Ectodermal cell (in vitro differentiated cells): ENCODE data around the gene NKPD1.
A peak's percentile ranks its signal among the peaks of the same experiment; 100 is the strongest.

Source experiments
- H3K27ac ChIP-seq: 2 replicates; pipeline ENCODE4 v1.7.0; 2013; ENCODE audit warnings: mild to moderate bottlenecking, low read depth, low read length; ENCODE audit not compliant: insufficient read depth, poor library complexity, severe bottlenecking
- H3K27me3 ChIP-seq: 2 replicates; pipeline ENCODE4 v1.7.0; 2013; ENCODE audit warnings: mild to moderate bottlenecking, low read length; ENCODE audit not compliant: insufficient read depth, control insufficient read depth, poor library complexity, severe bottlenecking
- H3K36me3 ChIP-seq: one replicate; pipeline ENCODE4 v1.7.0; 2013; ENCODE audit warnings: low read length; ENCODE audit not compliant: control insufficient read depth, insufficient read depth
- H3K4me1 ChIP-seq: one replicate; pipeline ENCODE4 v1.7.0; 2013; ENCODE audit warnings: low read length; ENCODE audit not compliant: control insufficient read depth, insufficient read depth
- H3K4me3 ChIP-seq: 2 replicates; pipeline ENCODE4 v1.7.0; 2013; ENCODE audit warnings: low read depth, low read length, control low read depth; ENCODE audit not compliant: insufficient read depth
- H3K9me3 ChIP-seq: 2 replicates; pipeline ENCODE4 v1.7.0; 2013; ENCODE audit warnings: mild to moderate bottlenecking, low read length, moderate library complexity; ENCODE audit not compliant: control insufficient read depth
- WGBS, 2 experiments: methylation state at CpG; one replicate each; pipeline ENCODE4 v1.1.7; 2013; ENCODE audit warnings: missing lambda C conversion rate in 2 of 2; 5-methylcytosine and 5-hydroxymethylcytosine counted together

NKPD1 gene

DNA sequence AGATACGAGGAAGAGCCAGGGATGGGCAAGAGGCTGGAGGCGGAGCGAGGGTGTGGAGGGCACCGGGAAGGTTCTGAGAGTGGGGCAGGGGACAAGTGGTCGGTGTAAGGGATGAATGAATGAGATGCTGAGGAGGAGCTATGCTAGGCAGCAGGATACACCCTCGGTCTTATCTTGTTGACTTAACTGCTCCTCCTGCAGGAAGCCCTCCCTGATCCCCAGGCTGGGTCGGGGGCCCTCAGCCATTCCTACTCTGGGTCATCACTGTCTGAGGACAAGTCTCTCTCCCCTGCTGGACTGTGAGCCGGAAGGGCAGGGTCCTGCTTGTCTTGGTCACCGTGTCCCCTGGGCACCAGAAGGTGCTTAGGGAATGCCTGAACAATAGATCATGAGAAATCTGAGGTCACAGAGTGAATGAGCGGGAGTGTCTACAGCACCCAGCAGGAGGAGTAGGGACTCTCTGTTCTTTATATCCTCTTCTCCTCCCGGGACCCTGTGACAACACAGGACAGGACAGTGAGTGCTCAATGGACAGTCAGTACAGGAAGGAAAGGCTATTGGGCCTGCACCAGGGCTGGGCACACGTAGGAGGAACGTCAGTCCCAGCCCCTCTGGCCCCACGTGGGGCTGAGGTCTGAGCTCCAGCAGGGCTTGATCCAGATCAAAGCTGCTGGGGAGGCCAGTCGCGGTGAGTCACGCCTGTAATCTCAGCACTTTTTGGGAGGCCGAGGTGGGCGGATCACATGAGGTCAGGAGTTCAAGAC lies 6.5 kb downstream of the NKPD1 start:
- no peaks in the 10 kb centered on the region for H3K36me3 ChIP-seq
- 50 to 55% methylated on average over 19 of the region's 19 CpGs for WGBS, 2 experiments
- no peaks in the 10 kb centered on the region for H3K9me3 ChIP-seq
- peaks cover 49% of the 10 kb centered on the region for H3K27me3 ChIP-seq
- H3K4me1 ChIP-seq = peaks cover 8% of the 10 kb centered on the region
- peak overlapping the region; percentile 21 for H3K4me3 ChIP-seq
- H3K27ac ChIP-seq = no peak overlapping the region

GRCh38 chr19:45153339-45154063 lies 7.3 kb downstream of the NKPD1 start:
- Histone ChIP-seq H3K9me3 (no peaks in the 10 kb centered on the region), H3K27me3 (peaks cover 49% of the 10 kb centered on the region), H3K4me3 (peak overlapping the region; percentile 21)

DNA sequence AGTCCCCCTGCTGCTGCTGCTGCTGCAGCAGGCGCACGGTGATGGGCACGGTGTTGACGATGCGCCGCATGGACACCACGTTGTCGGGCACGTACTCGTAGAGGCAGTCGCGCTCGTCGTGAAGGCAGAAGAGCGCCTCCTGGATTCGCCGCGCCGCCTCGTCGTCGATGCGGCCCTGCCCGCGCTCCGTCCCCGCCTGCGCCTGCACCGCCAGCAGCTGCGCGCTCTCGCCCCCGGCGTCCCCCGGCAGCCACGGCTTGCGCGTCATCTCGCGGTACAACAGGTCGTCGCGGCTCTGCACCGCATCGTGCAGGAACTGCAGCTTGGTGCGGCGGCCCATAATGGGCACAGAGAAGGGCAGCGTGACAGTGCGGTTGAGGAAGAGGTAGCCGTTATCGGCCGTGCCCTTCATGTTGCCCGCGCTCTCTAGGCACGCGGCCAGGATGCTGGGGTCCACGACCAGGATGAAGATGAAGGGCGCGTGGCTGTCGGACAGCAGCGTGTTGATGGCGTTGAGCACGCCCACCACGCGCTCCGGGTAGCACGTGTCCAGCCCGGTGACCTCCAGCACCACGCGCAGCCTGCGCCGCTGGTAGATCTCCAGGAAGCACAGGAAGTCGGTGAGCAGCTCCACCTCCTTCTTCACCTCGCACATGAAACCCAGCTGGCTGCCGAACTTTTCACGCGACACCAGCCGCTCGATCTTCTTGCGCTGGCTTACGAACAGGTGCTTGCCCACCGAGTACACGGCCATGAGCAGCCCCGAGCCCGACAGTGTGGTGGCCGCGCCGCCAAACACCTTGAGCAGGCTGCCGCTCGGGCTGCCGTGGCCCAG lies 8.1 kb downstream of the NKPD1 start:
- no peak overlapping the region for H3K27ac ChIP-seq
- H3K27me3 ChIP-seq = peaks cover 49% of the 10 kb centered on the region
- no peaks in the 10 kb centered on the region for H3K36me3 ChIP-seq
- H3K9me3 ChIP-seq = no peaks in the 10 kb centered on the region
- peaks cover 8% of the 10 kb centered on the region for H3K4me1 ChIP-seq
- H3K4me3 ChIP-seq = no peak overlapping the region
- 71% methylated on average over 91 of the region's 91 CpGs for WGBS, 2 experiments

More at GRCh38 chr19:45153339-45154063, 7.3 kb downstream of the NKPD1 start:
- Histone ChIP-seq H3K27ac (no peak overlapping the region), H3K36me3 (no peaks in the 10 kb centered on the region), H3K4me1 (peaks cover 8% of the 10 kb centered on the region)
- WGBS, 2 experiments = 25 to 26% methylated on average over 69 of the region's 69 CpGs

DNA sequence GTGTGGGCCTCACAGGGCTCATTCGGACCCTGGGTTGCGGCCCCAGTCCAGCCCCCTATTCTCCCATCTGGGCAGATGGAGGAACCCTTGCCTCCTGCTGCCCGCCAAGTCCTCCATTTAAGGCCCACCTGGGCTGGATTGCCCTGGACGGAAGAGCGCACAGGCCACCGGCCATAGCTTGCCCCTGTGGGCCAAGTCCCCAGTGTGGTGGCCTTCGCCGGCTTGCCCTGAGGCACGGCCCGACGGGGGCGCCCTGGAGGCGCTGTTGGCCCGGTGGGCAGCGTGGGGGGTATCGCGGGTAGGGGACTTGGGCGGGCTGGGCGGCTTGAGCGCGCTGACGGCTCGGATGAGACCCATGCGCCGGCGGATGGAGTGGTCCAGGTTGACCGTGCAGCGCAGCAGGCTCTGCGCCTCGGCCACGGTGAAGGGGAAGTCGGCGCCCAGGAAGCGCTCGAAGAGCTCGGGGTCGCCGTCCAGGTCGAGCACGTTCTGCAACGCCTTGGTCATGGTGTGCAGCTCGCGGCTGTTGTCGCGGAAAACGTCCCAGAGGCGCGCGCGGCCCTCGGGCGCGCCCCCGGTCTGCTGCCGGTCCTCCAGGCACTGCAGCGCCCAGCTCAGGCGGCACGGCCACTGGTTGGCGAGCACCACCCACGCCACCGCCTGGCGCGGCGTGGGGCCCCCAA lies 8.8 kb downstream of the NKPD1 start:
- Histone ChIP-seq H3K4me1 (peaks cover 8% of the 10 kb centered on the region), H3K9me3 (no peaks in the 10 kb centered on the region), H3K36me3 (no peaks in the 10 kb centered on the region), H3K27ac (no peak overlapping the region), H3K4me3 (no peak overlapping the region), H3K27me3 (peaks cover 49% of the 10 kb centered on the region)
- 78% methylated on average over 64 of the region's 64 CpGs for WGBS, 2 experiments

GRCh38 chr19:45151320-45151719 lies 9.5 kb downstream of the NKPD1 start:
- Histone ChIP-seq H3K27me3 (peaks cover 49% of the 10 kb centered on the region), H3K36me3 (no peaks in the 10 kb centered on the region), H3K4me1 (peaks cover 8% of the 10 kb centered on the region), H3K9me3 (no peaks in the 10 kb centered on the region), H3K27ac (no peak overlapping the region), H3K4me3 (no peak overlapping the region)
- WGBS, 2 experiments = 91 to 92% methylated on average over 7 of the region's 7 CpGs

DNA sequence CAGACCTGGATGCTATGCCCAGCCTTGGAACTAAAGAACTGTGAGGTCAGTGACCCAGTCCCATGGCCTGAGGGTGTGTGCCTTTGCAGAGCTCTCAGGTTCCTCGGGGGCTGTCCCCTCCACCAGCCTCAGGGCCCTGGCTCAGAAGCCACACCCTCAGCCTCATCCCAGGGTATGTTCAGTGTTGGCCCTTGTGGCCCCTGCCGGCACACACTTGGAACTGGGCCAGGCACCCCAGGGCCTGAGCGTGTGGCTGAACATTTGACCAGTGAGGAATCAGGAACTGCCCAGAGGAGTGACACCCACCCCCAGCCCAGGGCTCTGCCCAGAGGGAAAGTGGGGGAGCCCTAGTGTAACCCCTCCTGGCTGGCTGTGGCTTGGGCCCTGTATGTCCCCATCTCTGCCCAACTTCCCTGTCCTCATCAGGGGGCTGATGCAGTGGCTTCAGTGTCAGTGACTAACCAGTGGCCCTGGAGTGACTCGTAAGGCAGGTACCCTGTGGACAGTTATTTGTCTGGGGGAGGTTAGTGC lies 10.0 kb downstream of the NKPD1 start:
- Histone ChIP-seq H3K4me1 (peaks cover 8% of the 10 kb centered on the region), H3K9me3 (no peaks in the 10 kb centered on the region), H3K27me3 (peaks cover 47% of the 10 kb centered on the region), H3K27ac (no peak overlapping the region), H3K4me3 (no peak overlapping the region), H3K36me3 (no peaks in the 10 kb centered on the region)
- WGBS, 2 experiments = 78 to 81% methylated on average over 4 of the region's 4 CpGs

DNA sequence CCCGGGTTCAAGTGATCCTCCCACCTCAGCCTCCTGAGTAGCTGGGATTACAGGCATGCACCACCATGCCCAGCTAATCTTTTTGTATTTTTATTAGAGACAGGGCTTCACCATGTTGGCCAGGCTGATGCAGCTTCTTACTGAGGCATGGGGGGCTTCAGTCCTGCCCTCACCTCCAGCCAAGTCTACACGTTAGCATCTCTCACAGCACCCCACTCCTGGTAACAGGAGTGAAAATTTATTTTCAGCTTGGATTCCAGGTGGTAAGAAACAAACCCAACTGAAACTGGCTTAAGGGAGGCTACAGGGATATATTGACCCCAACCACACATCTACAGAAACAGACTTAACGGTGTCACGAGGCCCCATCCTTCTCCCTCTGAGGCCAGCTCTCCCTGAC lies 10.6 kb downstream of the NKPD1 start:
- H3K4me1 ChIP-seq = peaks cover 8% of the 10 kb centered on the region
- 92 to 97% methylated on average over 4 of the region's 4 CpGs for whole genome bisulfite sequencing, 2 experiments
- no peak overlapping the region for H3K27ac ChIP-seq
- H3K4me3 ChIP-seq = no peak overlapping the region
- no peaks in the 10 kb centered on the region for H3K9me3 ChIP-seq
- no peaks in the 10 kb centered on the region for H3K36me3 ChIP-seq
- H3K27me3 ChIP-seq = peaks cover 41% of the 10 kb centered on the region

GRCh38 chr19:45149129-45149528 lies 11.7 kb downstream of the NKPD1 start:
- H3K36me3 ChIP-seq = no peaks in the 10 kb centered on the region
- WGBS, 2 experiments = 91 to 94% methylated on average over 9 of the region's 9 CpGs
- H3K4me3 ChIP-seq = no peak overlapping the region
- H3K27ac ChIP-seq = no peak overlapping the region
- no peaks in the 10 kb centered on the region for H3K9me3 ChIP-seq
- peaks cover 4% of the 10 kb centered on the region for H3K4me1 ChIP-seq
- H3K27me3 ChIP-seq = peaks cover 33% of the 10 kb centered on the region

- H3K36me3 ChIP-seq = peaks cover 7% of the 10 kb centered on the region
- WGBS, 2 experiments = 85 to 86% methylated on average over 18 of the region's 18 CpGs
- peaks cover 22% of the 10 kb centered on the region for H3K27me3 ChIP-seq
- H3K27ac ChIP-seq = no peak overlapping the region
- H3K4me1 ChIP-seq = no peaks in the 10 kb centered on the region
- no peaks in the 10 kb centered on the region for H3K9me3 ChIP-seq
- H3K4me3 ChIP-seq = no peak overlapping the region
Observed at GRCh38 chr19:45147835-45148676, 12.7 kb downstream of the NKPD1 start.
